Vagina (tissue), 2 donors: ENCODE data around the gene ANKS1A. TPM values are rescaled to one million over a fixed set of nuclear protein-coding genes. Genes with fewer than 3 reads are reported as not detected.

Experiments
- DNase-seq, 2 donors: peaks; one replicate each; pipeline ENCODE4 v3.0.0-alpha.2; 2017; ENCODE audit errors: extremely low spot score in 2 of 2
- H3K27ac ChIP-seq: fragments of 200-600 bp; sonication (generic); one replicate; pipeline ENCODE4 v1.5.1; 2019
- H3K27me3 ChIP-seq: fragments of 200-600 bp; sonication (generic); one replicate; pipeline ENCODE4 v1.5.1; 2019
- H3K36me3 ChIP-seq, 2 donors: fragments of 200-600 bp; sonication (generic); one replicate each; pipeline ENCODE4 v1.5.1; 2017 to 2019
- H3K4me1 ChIP-seq: fragments of 200-600 bp; sonication (generic); one replicate; pipeline ENCODE4 v1.5.1; 2019
- H3K4me3 ChIP-seq, 2 donors: fragments of 200-600 bp; sonication (generic); 1 replicate in 1 of 2; 2 replicates in 1 of 2; pipeline ENCODE4 v1.5.1; 2016 to 2019
- H3K9me3 ChIP-seq: fragments of 200-600 bp; sonication (generic); one replicate; pipeline ENCODE4 v1.5.1; 2019
- CTCF ChIP-seq, 3 experiments: fragments of 450-650 bp in 2 of 3; fragments of 200-600 bp in 1 of 3; sonication (generic) in 1 of 3; IDR thresholded peaks; one replicate each; pipeline ENCODE4 v1.5.1; 2017 to 2019; ENCODE audit warnings: antibody characterized with exemption in 3 of 3, mild to moderate bottlenecking in 2 of 3, moderate library complexity in 2 of 3
- POLR2A ChIP-seq, 2 donors: fragments of 450-650 bp; IDR thresholded peaks; one replicate each; pipeline ENCODE4 v1.6.1; 2017; ENCODE audit warnings: antibody characterized with exemption in 2 of 2, mild to moderate bottlenecking in 2 of 2, moderate library complexity in 2 of 2
- POLR2AphosphoS5 ChIP-seq, 2 donors: sonication (generic); formaldehyde crosslinking; IDR thresholded peaks; one replicate each; pipeline ENCODE4 v1.9.0; 2017; ENCODE audit warnings: antibody characterized with exemption in 2 of 2, mild to moderate bottlenecking in 2 of 2, low read depth in 1 of 2; ENCODE audit not compliant: insufficient read depth in 1 of 2
- intact Hi-C: fragments of 100-400 bp; cut with DNase I; formaldehyde crosslinking; loops from one replicate; pipeline ENCODE4 v1.15.1; 2023
- total RNA-seq: library from RNA; depleted of rRNA; stranded (reverse); fragments of >200 nt; gene quantifications from one replicate; pipeline ENCODE4 v1.2.3, GENCODE V29; 2016

Gene ANKS1A
- total RNA-seq, 1 donor from 2014 or later, result 24.3 TPM

GRCh38 chr6:35034411-35035191 lies 145.5 kb downstream of the ANKS1A start:
- no peak for DNase-seq
- no peaks in the 10 kb centered on the region for H3K9me3 ChIP-seq
- peak overlapping the region; percentile 30 for H3K27ac ChIP-seq
- no peak overlapping the region for H3K4me3 ChIP-seq
- no peaks in the 10 kb centered on the region for H3K36me3 ChIP-seq
- intact Hi-C loops, result no loop called here
- H3K27me3 ChIP-seq, result no peaks in the 10 kb centered on the region
- TF ChIP-seq POLR2AphosphoS5 (IDR thresholded peaks at IDR 0.05; ENCODE audit: insufficient read depth in 1 of 2, low read depth in 1 of 2), result peak in 1 of 2 donors; percentile 16
- TF ChIP-seq POLR2A (IDR thresholded peaks at IDR 0.05), result no peak
- H3K4me1 ChIP-seq, result peaks cover 35% of the 10 kb centered on the region

- Histone ChIP-seq H3K4me3 (no peak overlapping the region), H3K36me3 (no peaks in the 10 kb centered on the region), H3K27me3 (no peaks in the 10 kb centered on the region), H3K9me3 (no peaks in the 10 kb centered on the region), H3K27ac (peak overlapping the region; percentile 30), H3K4me1 (peaks cover 35% of the 10 kb centered on the region)
- intact Hi-C loops, result no loop called here
- DNase-seq, result no peak
- TF ChIP-seq CTCF (IDR thresholded peaks at IDR 0.05) (no peak), POLR2AphosphoS5 (IDR thresholded peaks at IDR 0.05; ENCODE audit: insufficient read depth in 1 of 2, low read depth in 1 of 2) (no peak), POLR2A (IDR thresholded peaks at IDR 0.05) (no peak)
Measured at GRCh38 chr6:35035481-35036030, 146.5 kb downstream of the ANKS1A start.

GRCh38 chr6:35036059-35036827 lies 147.2 kb downstream of the ANKS1A start:
- H3K27ac ChIP-seq, result no peak overlapping the region
- H3K4me1 ChIP-seq, result peaks cover 35% of the 10 kb centered on the region
- DNase-seq, result no peak
- H3K9me3 ChIP-seq, result no peaks in the 10 kb centered on the region
- intact Hi-C loops, result no loop called here
- no peak overlapping the region for H3K4me3 ChIP-seq
- H3K36me3 ChIP-seq, result no peaks in the 10 kb centered on the region
- no peak for TF ChIP-seq POLR2A (IDR thresholded peaks at IDR 0.05)
- no peak for TF ChIP-seq POLR2AphosphoS5 (IDR thresholded peaks at IDR 0.05; ENCODE audit: insufficient read depth in 1 of 2, low read depth in 1 of 2)
- no peak for TF ChIP-seq CTCF (IDR thresholded peaks at IDR 0.05)
- H3K27me3 ChIP-seq, result no peaks in the 10 kb centered on the region

GRCh38 chr6:35036828-35037663 lies 148.0 kb downstream of the ANKS1A start:
- H3K4me3 ChIP-seq, result no peak overlapping the region
- H3K27ac ChIP-seq, result no peak overlapping the region
- H3K4me1 ChIP-seq, result peaks cover 35% of the 10 kb centered on the region
- no peaks in the 10 kb centered on the region for H3K36me3 ChIP-seq
- H3K27me3 ChIP-seq, result no peaks in the 10 kb centered on the region
- no peaks in the 10 kb centered on the region for H3K9me3 ChIP-seq
- intact Hi-C loops, result no loop called here
- DNase-seq, result no peak
- TF ChIP-seq POLR2AphosphoS5 (IDR thresholded peaks at IDR 0.05; ENCODE audit: insufficient read depth in 1 of 2, low read depth in 1 of 2), result no peak
- TF ChIP-seq CTCF (IDR thresholded peaks at IDR 0.05), result no peak
- TF ChIP-seq POLR2A (IDR thresholded peaks at IDR 0.05), result no peak

- intact Hi-C loops, result no loop called here
- H3K4me3 ChIP-seq, result no peak overlapping the region
- H3K4me1 ChIP-seq, result peaks cover 39% of the 10 kb centered on the region
- no peak for TF ChIP-seq CTCF (IDR thresholded peaks at IDR 0.05)
- TF ChIP-seq POLR2A (IDR thresholded peaks at IDR 0.05), result no peak
- TF ChIP-seq POLR2AphosphoS5 (IDR thresholded peaks at IDR 0.05; ENCODE audit: insufficient read depth in 1 of 2, low read depth in 1 of 2), result no peak
- no peaks in the 10 kb centered on the region for H3K36me3 ChIP-seq
- H3K27me3 ChIP-seq, result no peaks in the 10 kb centered on the region
- no peaks in the 10 kb centered on the region for H3K9me3 ChIP-seq
- H3K27ac ChIP-seq, result no peak overlapping the region
- no peak for DNase-seq
Measured at GRCh38 chr6:35037664-35038038, 148.6 kb downstream of the ANKS1A start.
